Superior temporal gyrus (tissue), 1 donor: ENCODE measurements around the gene GNG13.
"Not testable (repeated sequence)": the region's sequence is repeated elsewhere in the genome, so short reads cannot be mapped to it uniquely, and the experiment has no call there.

Experiments used
- DNase-seq: peaks from one replicate; pipeline ENCODE4 v3.0.0-alpha.2; 2016; ENCODE audit errors: extremely low spot score

Gene GNG13, protein sequence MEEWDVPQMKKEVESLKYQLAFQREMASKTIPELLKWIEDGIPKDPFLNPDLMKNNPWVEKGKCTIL

DNA sequence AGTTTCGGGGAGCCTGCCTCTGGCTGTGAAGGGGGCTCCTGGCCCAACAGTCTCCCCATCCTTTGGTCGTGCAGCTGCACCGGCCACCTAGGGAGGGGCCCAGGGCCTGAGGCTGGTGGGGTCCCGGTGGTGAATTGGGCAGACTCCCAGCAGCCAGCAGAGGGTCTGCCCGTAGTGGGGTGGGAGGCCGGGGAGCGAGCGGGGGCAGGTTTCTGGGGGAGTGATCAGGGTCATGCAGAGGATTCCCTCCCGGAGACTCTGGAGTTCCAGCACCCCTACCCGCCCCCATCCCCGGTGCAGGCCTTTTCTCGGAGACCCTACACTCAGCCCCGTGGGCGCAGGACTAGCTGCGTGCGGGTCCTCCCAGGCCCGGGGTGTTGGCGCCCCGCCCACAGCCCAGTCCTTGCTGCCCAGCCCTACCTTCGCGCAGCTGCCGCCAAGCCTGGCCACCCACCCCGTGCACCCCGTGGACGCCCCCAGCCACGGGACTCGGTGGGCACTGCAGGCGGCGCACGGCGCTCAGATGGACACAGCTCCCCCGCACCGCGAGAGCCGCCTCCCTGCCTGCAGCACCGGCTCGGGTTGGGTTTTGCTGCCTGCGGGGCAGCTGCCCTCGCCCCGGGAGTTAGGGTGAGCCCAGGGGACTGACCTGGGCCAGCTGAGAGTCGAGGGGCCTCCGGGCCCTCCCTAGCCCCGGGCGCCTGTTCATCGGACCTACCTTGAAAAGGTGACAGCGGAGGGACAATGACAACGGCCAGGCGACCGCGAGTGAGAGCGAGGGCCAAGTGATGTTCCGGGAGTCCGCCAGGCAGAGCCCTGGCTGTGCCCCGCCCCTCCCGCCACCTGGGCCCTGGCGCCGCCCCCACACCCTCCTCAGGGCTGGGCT, at the start of gene GNG13:
Gene GNG13, minus strand, starts transcription at position 787 of the 886 bp plus-strand sequence. CDS start 1,657 bp downstream, outside the sequence.
- DNase-seq, result no peak

DNA sequence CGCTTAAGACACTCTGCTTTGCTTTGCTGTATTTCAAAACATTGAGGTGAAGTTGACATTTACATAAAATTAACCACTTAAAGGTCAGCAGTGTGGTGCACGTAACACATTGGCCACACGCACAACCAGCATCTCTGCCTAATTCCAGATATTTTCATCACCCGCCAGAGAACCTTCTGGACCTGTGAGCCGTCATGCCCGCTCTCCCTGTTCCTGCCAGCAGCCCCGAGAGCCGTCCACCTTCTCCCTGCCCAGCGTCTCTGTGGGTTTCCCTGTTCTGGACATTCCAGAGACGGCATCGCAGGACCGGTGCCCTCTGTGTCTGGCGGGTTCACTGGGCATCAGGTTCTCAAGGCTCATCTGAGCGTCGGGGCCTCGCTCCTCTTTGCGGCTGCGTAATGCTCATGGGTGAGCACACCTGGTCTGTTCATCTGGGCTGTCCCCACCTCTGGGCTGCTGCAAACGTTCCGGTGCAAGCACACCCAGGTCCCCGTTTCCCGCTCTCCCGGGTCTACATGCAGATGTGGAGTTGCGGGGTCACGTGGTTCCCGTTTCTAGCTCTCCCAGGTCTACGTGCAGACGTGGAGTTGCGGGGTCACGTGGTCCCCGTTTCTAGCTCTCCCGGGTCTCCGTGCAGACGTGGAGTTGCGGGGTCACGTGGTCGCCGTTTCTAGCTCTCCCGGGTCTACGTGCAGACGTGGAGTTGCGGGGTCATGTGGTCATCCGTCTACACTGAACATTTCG, 48.1 kb upstream of the GNG13 start:
- DNase-seq, result no peak

DNA sequence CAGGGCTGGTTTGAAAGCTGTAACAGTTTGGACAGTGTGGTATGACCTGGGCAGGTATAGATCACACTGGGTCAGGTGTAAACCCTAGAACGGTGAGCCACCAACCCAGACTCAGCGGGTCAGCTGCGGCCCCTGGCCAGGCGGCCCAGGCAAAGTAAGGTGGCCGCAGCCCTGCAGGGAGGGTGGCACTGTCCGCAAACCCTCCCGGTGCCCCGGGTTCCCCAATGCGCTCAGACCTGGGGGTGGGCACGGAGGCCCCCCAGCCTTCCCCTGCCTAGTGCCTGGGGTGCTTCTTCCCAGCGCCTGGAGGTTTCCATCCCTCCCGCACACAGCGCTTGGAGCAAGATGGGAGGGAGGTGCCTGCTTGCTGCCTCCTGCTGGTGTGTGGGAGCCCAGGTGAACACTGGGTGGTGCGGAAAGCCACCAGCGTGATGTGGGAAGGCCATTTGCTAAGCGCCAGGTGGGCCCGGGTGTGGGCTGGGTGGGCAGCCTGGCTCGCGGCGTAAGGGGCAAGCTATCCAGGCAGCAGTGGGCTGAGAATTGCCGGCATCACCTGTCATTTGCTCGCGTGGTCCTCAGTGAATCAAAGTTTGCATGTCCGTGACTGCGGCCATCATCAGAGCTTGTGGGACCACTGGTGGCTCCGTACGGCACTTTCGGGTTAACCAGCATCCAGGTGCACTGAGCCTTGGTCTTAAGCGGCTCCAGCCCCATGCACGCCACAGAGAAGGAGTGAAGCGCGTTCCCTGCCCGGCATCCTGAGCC, 47.3 kb upstream of the GNG13 start:
- DNase-seq, result no peak

DNA sequence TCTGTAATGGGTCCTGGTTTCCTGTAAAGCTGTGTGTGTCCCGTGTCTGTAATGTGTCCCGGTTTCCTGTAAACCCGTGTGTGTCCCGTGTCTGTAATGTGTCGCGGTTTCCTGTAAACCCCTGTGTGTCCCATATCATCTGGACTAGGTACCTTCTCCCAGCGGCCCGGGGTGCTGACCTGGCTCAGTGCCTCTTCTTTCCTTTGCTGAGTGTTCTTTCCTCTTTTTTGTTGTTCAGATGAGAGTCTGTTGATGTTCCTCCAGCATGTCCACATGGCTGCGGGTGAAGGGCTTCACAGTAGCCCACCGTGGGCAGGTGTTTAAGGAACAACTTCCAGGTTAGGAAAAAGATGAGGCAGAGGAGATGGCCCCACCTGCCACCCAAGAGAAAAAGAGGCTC, 46.6 kb upstream of the GNG13 start:
- no peak for DNase-seq

DNA sequence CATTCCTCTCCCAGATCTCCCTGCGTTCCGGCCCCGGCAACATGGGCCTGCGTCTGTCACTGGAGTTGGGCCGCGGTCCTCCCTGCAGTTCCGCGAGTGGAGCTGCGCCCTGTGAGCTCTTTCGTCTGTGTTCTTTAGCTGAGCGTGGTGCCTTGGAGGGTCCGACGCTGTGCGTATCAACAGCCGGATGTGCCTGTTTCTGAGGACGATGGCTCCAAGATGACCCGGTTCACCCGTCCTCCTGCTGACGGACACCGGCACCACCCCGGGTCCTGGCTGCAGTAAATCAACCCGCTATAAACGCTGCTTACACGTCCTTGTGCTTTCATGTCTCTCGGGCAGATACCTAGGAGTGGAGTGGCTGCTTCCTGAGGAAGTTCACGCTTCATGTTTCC, 44.8 kb upstream of the GNG13 start:
- DNase-seq, result no peak

DNA sequence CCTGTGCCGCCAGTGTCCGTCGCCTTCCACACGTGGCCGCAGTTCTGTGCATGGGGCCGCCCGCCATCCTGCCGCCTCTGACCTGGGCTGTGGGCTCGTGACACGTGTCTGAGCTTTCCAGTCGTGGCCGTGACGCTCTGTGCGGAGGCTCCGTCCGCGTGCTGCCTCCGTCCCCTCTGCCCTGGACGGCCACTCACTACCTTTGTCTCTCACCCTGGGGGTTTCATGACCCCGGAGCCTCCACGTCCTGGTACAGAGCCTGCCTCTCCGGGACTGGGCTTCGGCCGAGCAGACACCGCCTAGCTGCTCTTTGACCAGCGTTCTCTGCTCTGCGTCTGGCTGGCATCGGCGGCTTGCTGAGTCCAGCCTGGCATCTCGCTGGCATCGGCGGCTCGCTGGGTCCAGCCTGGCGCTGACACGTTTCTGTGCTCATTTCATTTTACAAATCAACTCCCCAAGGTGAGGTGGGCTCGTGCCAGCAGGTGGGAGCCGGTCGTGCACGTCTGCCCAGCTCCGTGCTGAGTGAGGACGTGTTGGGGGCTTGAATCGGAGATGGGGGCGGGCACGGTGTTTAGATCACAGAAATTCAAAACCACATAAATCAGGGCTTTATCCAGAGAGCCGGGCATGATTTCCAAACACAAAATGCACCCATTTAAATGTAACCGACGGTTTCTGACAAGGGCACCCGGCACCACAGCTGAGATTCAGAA, 44.3 kb upstream of the GNG13 start:
- DNase-seq, result no peak

DNA sequence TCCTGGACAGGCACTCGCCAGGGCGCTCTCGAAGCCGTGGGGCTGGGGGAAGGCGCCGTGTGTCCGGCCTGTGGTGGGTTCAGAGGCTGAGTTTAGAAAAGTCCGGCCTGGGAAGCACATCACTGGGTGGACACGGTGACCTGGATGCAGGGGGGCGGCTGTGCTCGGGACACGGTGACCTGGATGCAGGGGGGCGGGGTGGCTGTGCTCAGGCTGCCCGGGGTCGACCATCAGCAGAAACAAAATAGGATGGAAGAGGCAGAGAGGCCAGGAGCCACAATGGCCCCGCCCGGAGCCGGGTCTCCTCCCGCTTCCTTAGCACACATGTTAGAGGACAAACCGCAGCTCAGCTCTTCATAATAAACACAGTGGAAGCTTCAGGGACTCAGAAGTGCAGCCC, 43.2 kb upstream of the GNG13 start:
- no peak for DNase-seq

DNA sequence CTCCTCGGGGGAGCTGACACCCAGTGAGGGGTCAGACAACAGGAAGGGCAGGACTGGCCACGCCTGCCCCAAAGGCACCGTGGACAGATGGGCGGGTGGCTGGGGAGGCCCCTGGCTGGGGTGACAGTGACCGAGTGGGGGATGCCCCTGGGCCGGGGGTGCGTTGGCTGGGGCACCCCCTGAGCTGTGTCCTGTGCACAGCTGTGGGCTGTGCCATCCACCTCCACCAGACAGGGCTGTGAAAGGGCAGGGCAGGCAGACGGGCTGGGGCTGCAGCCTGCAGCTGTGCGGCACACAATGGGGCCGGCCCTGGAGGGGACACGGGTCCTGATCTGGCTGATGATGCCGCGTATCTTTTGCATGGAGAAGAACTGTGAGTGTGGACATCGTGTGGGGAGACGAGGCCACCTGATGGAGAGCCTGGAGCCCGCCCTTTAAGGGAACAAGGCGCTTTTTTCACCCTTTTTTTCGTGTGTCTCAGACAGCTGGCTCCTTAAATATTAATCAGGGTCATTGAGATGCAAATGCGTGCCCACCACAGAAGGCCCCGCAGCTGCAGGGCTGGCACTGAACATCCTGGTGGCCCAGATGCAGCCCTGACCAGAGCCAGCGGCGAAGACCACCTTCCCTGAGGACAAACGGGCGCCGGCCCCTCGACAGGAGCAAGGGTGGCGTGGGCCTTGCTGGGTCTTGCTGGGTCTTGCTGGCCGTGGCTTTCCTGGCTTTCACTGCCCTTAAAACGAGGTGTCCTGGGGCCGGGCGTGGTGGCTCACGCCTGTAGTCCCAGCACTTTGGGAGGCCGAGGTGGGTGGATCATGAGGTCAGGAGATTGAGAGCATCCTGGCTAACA, 42.4 kb upstream of the GNG13 start:
- DNase-seq, result no peak

DNA sequence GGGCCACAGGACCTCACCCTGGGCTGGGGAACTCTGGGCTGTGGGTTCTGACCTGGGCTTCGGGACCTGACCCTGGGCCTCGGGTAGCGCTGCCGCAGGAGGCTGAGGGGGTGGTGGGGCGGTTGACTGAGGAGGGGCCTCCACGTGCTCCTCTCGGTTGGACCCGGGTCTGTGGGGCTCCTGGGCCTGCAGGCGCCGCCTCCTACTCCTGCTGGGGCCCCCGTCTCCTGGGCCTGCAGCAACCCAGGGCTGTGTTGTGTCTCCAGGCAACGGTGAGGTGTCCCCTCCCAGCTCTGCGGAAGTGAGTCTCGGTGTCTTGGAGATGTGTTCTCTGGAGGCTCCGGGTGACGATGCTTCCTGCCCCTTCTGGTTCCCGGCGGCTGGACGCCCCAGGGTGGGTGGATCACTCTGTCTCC, 41.5 kb upstream of the GNG13 start:
- DNase-seq, result peak; percentile 11

DNA sequence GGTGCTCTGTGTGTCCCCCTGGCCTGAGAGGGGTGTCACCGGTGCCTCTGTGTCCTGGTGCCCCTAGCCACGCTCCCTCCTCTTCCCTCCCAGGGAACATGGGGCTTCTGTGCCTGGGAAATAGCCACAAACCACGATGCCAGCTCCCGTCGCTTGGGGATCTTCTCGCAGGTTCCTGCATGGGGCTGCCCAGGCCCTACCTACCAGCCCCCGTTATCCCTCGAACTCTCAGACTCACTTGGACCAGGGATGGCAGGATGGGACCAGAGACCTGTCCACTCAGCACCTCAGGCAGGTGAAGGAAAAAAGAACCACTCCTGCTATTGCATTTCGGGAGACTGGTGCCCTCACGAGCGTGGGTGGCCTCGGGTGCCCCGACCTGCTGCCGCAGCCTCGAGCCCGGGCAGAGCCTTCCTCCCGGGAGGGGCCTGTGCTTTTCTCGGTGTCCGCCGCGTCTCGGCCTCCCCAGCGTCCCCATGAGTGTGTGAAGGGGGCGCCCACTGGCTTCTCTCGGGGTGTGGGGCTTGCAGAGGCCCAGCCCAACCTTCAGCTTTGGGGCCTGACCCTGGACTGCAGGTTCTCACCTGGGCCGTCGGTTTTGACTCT, 41.0 kb upstream of the GNG13 start:
- DNase-seq, result no peak

DNA sequence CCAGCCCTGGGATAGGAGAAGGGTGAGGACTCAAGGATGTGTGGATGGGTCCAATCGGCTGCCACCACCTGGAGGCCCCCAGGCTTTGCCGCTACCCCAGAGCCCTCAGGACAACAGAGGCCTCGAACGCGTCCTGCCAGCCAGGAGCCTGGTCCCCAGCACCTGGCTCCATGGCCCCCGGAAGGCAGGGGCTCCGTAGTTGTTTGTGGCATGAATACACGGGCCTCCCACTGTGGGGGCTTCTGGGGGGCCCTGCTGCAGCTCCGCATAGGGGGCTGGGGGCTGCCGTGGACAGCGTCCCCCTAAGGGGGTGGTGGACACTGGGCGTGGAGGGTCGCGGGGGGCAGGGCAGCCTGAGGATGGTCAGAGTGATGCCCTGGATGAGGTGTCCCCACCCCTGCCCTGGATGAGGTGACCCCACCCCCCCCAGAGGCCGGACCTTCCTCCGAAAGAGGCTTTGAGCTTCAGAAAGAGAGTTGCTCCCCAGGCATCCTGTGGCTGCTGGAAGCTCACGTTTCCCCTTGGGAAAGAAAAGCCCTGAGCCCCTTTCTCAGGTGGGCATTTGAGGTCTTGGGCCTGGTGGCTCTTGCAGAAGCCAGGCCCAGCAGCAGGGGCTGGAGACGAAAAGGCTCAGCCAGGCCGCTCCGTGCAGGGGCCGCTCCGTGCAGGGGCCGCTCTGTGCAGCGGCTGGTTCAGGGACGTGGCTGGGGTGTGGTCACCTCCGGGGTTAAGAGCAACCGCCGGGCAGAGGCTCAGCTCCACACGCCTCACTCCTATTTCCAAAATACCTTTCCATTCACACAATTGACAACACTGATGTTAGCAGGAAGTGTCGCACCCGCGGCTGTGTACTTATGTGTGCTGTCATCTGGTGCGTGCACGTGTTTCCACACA, 40.3 kb upstream of the GNG13 start:
- no peak for DNase-seq

DNA sequence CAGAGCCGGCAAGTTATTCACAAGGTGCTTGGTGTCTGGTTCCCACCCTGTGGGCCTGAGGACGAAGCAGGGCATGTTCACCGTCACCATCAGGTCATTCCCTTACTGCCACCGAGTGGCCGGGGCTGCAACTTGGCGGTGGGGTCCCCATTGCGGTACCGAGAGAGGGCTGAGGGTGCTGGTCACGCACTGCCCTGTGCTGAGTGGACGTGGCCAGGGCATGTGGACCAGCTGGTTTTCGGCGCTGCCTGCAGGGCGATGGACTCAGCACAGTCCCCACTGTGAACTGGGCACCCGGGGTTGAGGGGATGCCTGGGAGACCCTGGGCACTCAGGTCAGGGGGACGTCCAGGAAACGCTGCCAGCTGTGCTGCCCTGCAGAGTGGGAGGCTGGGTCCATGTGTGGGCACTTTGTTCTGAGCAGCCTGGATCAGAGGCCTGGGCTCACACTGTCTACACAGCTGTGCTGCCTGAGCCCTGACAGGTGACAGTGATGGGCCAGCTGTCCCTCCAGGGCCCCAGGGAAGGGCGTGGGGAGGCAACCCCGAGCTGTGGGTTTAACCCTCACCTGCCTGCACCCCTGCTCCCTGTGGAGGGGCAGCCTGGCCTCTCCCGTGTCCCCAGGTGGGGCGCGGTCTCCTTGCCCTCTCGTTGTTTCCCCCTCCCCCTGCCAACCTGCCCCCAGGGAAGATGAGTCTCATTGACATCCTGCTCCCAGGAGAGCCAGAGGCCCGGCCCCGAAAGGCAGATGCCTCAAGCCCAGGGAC, 39.3 kb upstream of the GNG13 start:
- no peak for DNase-seq

DNA sequence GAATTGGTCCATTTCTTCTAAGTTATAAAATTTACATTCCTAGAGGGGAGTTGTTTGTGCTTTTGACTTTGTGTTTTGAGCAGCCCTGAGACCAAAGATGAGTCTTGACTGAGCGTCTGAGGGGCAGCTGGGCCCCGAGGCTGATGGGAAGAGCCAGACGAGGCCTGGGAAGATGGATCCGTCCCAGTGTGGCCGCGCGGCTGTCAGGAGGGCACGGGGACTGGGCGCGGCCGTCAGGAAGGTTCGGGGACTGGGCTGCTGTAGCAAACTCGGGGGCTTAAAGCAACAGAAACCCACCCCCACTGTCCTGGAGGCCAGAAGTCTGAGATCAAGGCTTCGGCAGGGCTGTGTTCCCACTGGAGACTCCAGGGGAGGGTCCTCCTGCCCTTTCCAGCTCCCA, 38.2 kb upstream of the GNG13 start:
- DNase-seq, result no peak

DNA sequence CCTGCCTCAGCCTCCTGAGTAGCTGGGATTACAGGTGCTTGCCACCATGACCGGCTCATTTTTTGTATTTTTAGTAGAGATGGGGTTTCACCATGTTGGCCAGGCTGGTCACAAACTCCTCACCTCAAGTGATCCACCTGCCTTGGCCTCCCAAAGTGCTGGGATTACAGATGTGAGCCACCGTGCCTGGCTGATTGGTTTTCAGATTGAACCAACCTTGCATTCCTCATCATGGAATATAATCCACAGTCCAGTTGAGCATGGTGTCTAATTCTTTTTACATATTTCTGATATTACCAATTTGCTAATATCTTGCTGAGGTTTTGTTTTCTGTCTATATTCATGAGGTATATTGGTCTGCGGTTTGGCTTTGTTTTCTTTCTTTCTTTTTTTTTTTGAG, 36.3 kb upstream of the GNG13 start:
- DNase-seq, result not testable (repeated sequence)

DNA sequence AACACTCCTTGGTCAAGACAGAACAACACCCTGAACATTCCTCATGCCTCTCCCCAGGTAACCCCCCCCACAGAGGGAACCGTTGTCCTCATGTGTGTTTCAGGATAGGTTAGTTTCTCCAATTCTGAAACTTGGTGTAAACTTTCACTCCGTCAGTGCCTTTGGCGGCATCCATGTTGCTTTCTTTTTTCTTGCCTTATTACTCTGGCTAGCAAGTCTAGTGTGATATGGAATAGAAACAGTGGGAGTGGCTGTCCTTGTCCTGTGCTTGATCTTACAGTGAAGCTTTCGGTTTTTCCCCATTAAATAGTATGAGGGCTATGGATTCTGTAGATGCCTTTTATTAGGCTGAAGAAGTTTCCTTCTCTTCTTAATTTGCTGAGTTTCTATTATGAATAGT, 35.7 kb upstream of the GNG13 start:
- no peak for DNase-seq

DNA sequence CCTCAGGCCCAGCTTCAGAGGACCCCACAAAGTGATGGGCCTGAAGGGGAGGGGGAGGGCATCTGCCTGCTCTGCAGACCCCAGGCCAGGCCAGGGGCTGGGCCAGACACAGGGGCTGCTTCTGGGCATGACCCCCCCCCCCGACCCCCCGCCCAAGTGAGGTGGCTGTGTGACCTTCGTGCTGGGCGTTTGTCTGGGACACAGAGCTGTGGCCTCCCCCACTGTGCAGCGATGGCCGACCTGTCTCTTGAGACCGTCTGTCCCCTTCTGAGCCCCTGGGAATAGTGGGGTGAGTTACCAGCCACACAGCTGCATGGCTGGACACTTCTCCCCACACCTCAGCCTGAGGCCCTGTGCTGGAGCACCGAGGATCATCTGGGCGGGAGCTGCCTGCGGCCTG, 34.8 kb upstream of the GNG13 start:
- DNase-seq, result no peak

DNA sequence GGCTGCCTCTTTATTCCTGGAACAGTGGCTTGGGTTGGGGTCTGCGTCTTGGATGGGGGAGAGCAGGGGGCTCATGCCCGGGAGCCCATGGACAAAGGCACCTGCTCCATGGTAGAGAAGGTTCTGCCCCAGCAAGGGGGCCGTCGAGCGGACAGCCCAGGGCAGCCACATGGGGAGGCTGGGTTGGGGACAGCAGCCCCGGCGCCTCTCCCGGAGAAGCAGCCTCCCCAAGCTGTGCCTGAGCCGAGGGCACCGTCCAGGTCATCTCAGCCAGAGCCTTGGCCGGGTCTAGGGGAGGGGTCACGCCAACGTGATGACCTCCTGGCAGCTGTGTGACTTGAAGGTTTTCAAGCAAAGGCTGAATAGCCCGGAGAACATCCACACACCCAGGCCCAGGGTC, 32.9 kb upstream of the GNG13 start:
- DNase-seq, result no peak

DNA sequence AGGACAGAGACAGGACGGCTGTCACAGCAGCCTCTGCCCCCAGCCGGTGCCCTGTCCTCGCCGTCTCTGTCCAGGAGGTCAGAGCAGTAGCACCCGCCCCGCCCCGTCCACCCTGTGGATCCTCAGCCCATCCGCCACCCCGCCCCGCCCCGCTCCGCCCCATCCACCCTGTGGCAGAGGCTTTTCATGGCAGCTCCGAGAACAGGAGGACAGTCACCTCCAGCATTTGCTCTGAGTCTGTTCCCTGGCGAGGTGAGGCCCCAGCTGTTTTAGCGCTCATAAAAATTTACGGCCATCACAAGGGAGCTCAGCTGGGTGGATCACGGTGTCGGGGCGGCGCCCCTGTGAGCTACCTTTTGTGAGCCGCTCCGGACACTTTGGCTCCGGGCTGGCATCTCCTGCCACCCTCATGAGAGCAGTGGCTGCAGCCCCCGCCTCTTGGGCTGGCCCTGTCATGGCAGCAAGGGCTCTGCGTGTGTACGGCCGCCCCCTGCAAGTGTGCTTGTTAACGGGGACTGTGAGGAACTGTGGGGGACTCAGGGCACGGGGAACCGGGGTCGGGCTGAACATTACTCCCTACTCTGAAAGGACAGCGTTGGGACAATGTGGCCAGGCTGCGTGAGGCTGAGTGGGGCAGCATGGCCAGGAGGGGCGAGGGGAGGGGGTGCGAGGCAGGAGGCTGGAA, 32.3 kb upstream of the GNG13 start:
- DNase-seq, result no peak
